Esophagus squamous epithelium (tissue), 5 donors: ENCODE results near the gene CMYA5. TPM values are rescaled to one million over a fixed set of nuclear protein-coding genes. Genes with fewer than 3 reads are reported as not detected.

Experiments used
- DNase-seq: peaks from one replicate; lab custom pipeline; 2025; lab: John Stamatoyannopoulos, UW
- H3K27ac ChIP-seq, 4 donors: fragments of 200-600 bp; sonication (generic); one replicate each; pipeline ENCODE4 v1.5.1; 2016 to 2019; ENCODE audit warnings: mild to moderate bottlenecking in 1 of 4
- H3K27me3 ChIP-seq, 4 donors: fragments of 200-600 bp; sonication (generic); 1 replicate in 3 of 4; 2 replicates in 1 of 4; pipeline versions ENCODE4 v1.5.1 to v1.6.0; 2017 to 2021; ENCODE audit warnings: antibody characterized with exemption in 1 of 4
- H3K36me3 ChIP-seq, 3 donors: fragments of 200-600 bp; sonication (generic); one replicate each; pipeline ENCODE4 v1.5.1; 2016 to 2019
- H3K4me1 ChIP-seq, 3 donors: fragments of 200-600 bp; sonication (generic); one replicate each; pipeline ENCODE4 v1.5.1; 2017 to 2019
- H3K4me3 ChIP-seq, 4 donors: fragments of 200-600 bp; sonication (generic); 1 replicate in 3 of 4; 2 replicates in 1 of 4; pipeline ENCODE4 v1.5.1; 2016 to 2019; ENCODE audit warnings: mild to moderate bottlenecking in 2 of 4, moderate library complexity in 1 of 4
- H3K9me3 ChIP-seq, 3 donors: fragments of 200-600 bp; sonication (generic); one replicate each; pipeline ENCODE4 v1.5.1; 2016 to 2019
- POLR2A ChIP-seq, 4 donors: fragments of 450-650 bp; IDR thresholded peaks; one replicate each; pipeline ENCODE4 v1.6.1; 2017; ENCODE audit warnings: antibody characterized with exemption in 4 of 4, mild to moderate bottlenecking in 4 of 4, moderate library complexity in 3 of 4
- WGBS, 2 donors: methylation state at CpG; one replicate each; pipeline ENCODE4 v1.1.5; 2018; 5-methylcytosine and 5-hydroxymethylcytosine counted together
- intact Hi-C: fragments of 100-400 bp; cut with DNase I; formaldehyde crosslinking; loops from one replicate; pipeline ENCODE4 v1.15.0; 2022
- total RNA-seq, 4 donors: library from RNA; depleted of rRNA; stranded (reverse); fragments of >200 nt; gene quantifications; one replicate each; pipeline ENCODE4 v1.1.0, GENCODE V29; 2016
- TF ChIP-seq, protein P1 (sequence below), 6 experiments: fragments of 450-650 bp in 4 of 6; fragments of 200-600 bp in 2 of 6; sonication (generic) in 2 of 6; IDR thresholded peaks; one replicate each; pipeline ENCODE4 v1.5.1; 2016 to 2019; ENCODE audit warnings: antibody characterized with exemption in 6 of 6, mild to moderate bottlenecking in 4 of 6, moderate library complexity in 4 of 6
- donor health status: DM: yes; HTN: yes; CAD: no.

The CMYA5 gene
- total RNA-seq, 4 donors from 2014 or later, result 0.11 to 3.6 (median 0.81) TPM

DNA sequence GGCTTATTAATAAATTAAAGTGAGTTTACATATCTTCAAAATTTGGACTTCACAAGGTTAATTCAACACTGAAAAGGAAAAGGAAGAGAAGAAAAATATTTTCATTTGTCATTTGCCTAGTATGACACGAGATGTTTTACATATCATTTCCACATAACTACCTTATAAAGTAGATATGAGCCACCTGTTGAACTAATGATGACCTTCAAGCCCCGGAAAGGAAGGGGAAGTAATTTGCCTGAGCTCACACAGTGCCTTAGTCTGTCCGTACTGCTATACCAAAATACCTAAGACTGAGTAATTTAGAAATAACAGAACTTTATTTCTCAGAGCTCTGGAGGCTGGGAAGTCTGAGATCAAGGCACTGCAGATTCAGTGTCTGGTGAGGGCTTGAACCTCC, 17.9 kb downstream of the CMYA5 start:
- H3K9me3 ChIP-seq, result no peaks in the 10 kb centered on the region
- no peaks in the 10 kb centered on the region for H3K27me3 ChIP-seq
- 59 to 64% methylated on average over 3 of the region's 3 CpGs for WGBS, 2 donors
- intact Hi-C loops, result no loop called here
- H3K27ac ChIP-seq, result no peak overlapping the region
- peaks cover 0 to 4% (median 0%) of the 10 kb centered on the region in 3 donors for H3K4me1 ChIP-seq
- H3K36me3 ChIP-seq, result no peaks in the 10 kb centered on the region
- H3K4me3 ChIP-seq, result no peak overlapping the region
- no peak for DNase-seq
- no peak for TF ChIP-seq POLR2A (IDR thresholded peaks at IDR 0.05)
- TF ChIP-seq, protein P1, sequence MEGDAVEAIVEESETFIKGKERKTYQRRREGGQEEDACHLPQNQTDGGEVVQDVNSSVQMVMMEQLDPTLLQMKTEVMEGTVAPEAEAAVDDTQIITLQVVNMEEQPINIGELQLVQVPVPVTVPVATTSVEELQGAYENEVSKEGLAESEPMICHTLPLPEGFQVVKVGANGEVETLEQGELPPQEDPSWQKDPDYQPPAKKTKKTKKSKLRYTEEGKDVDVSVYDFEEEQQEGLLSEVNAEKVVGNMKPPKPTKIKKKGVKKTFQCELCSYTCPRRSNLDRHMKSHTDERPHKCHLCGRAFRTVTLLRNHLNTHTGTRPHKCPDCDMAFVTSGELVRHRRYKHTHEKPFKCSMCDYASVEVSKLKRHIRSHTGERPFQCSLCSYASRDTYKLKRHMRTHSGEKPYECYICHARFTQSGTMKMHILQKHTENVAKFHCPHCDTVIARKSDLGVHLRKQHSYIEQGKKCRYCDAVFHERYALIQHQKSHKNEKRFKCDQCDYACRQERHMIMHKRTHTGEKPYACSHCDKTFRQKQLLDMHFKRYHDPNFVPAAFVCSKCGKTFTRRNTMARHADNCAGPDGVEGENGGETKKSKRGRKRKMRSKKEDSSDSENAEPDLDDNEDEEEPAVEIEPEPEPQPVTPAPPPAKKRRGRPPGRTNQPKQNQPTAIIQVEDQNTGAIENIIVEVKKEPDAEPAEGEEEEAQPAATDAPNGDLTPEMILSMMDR (IDR thresholded peaks at IDR 0.05), result no peak

DNA sequence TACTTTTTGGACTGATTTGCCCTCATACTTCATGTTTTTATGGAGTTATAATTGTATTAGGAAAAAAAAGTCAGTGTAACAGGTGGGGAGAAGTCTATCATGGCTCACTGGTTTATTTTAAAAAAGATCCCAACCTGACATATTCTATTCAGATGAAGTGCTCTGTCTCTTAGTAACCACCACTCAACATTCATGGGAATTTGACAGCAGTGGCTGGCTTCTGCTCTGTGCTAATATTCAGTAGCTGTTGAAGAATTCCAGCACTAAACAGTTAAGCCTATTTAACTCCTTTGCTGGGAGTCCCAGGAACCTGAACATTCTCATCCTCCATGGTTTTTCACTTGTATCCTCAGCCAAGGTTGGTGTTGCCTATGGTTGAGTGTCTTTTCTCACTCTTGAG, 23.1 kb downstream of the CMYA5 start:
- DNase-seq, result no peak
- H3K36me3 ChIP-seq, result no peaks in the 10 kb centered on the region
- H3K9me3 ChIP-seq, result no peaks in the 10 kb centered on the region
- no peaks in the 10 kb centered on the region for H3K4me1 ChIP-seq
- TF ChIP-seq, protein P1 (IDR thresholded peaks at IDR 0.05), result no peak
- no peak for TF ChIP-seq POLR2A (IDR thresholded peaks at IDR 0.05)
- no peak overlapping the region for H3K27ac ChIP-seq
- no peak overlapping the region for H3K4me3 ChIP-seq
- no peaks in the 10 kb centered on the region for H3K27me3 ChIP-seq
- intact Hi-C loops, result no loop called here

DNA sequence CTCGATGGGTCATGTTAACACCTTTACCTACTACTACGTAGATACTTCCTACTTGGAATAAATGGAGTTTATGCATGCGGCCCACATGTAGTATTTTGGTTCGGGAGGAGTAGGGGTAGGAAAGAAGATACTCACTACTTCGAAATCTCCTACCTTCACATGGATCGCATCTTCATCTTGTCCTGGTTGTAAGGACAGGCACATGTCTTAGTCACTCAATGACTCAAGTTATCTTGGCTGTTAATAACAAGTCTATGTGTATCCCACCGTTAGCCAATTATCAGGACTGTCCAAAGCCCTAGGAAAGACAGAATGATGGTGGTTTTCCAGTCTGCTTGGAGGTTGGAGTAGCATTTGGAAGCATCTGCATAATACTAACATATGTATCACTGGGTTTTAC, 24.1 kb downstream of the CMYA5 start:
- peaks cover 0 to under 1% (median 0%) of the 10 kb centered on the region in 3 donors for H3K9me3 ChIP-seq
- no peak overlapping the region for H3K4me3 ChIP-seq
- intact Hi-C loops, result no loop called here
- no peak for DNase-seq
- no peak overlapping the region for H3K27ac ChIP-seq
- no peaks in the 10 kb centered on the region for H3K27me3 ChIP-seq
- no peaks in the 10 kb centered on the region for H3K36me3 ChIP-seq
- H3K4me1 ChIP-seq, result no peaks in the 10 kb centered on the region
- WGBS, 2 donors, result 87 to 92% methylated on average over 7 of the region's 7 CpGs
- TF ChIP-seq, protein P1 (IDR thresholded peaks at IDR 0.05), result no peak
- no peak for TF ChIP-seq POLR2A (IDR thresholded peaks at IDR 0.05)

DNA sequence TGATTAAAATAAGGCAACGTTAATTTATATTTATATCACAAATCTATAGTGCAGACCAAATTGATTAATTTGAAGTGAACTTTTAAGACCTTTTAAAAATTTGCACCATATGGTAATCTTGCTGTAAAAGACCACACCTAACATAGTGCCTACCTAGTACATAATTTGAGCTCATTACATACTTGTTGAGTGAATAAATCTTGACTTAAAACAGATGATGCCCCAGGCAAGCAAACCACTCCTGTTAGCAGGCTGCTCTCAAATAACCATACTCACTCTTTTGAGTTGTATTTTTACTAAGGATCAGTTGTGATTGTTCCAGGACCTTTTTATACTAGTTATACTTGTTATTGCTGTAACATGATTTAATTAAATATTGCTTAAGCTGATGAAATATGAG, 27.2 kb downstream of the CMYA5 start:
- H3K27me3 ChIP-seq, result no peaks in the 10 kb centered on the region
- intact Hi-C loops, result no loop called here
- H3K4me3 ChIP-seq, result no peak overlapping the region

DNA sequence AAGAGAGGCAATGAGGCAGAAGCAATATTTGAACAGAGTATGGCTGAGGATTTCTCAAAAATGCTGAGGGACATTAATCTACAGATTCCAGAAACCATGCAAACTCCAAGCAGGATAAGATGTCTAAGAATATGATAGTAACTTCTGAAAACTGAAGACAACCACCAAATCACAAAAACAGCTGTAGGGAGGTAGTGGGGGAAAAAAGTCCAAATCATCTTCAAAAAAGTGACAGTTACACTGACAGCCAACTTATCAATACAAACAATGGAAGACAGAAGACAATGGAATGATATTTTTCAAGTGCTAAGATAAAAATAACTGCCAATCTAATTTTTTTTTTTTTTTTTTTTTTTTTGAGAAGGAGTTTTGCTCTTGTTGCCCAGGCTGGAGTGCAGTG, 30.5 kb downstream of the CMYA5 start:
- H3K9me3 ChIP-seq, result peaks cover 0 to 25% (median 15%) of the 10 kb centered on the region in 3 donors
- H3K27ac ChIP-seq, result no peak overlapping the region
- H3K4me1 ChIP-seq, result no peaks in the 10 kb centered on the region
- no peak overlapping the region for H3K4me3 ChIP-seq
- TF ChIP-seq, protein P1 (IDR thresholded peaks at IDR 0.05), result no peak
- TF ChIP-seq POLR2A (IDR thresholded peaks at IDR 0.05), result no peak
- no peak for DNase-seq
- H3K36me3 ChIP-seq, result no peaks in the 10 kb centered on the region
- no peaks in the 10 kb centered on the region for H3K27me3 ChIP-seq
- intact Hi-C loops, result no loop called here

More for the DNA sequence above, 27.2 kb downstream of the CMYA5 start:
- no peak overlapping the region for H3K27ac ChIP-seq
- no peaks in the 10 kb centered on the region for H3K4me1 ChIP-seq
- WGBS, 2 donors, result 0 to 27% methylated on average over 1 of the region's 1 CpG
- no peaks in the 10 kb centered on the region for H3K36me3 ChIP-seq
- H3K9me3 ChIP-seq, result peaks cover 0 to 25% (median 15%) of the 10 kb centered on the region in 3 donors
- no peak for TF ChIP-seq POLR2A (IDR thresholded peaks at IDR 0.05)
- TF ChIP-seq, protein P1 (IDR thresholded peaks at IDR 0.05), result no peak
- DNase-seq, result no peak
